ENCODE data around the gene RFX2. TPM values are rescaled to one million over a fixed set of nuclear protein-coding genes. Genes with fewer than 3 reads are reported as not detected.

Gene RFX2
- total and polyA plus RNA-seq, 10 of the 15 experiments (the other 5 are each of a cell fraction or from before 2014, with no cell fraction given), result 3.2 to 9.8 (median 4.7) TPM

GRCh38 chr19:6138511-6138910, 28.2 kb upstream of the RFX2 start (continued):
- no peak for TF ChIP-seq ZBTB40 (IDR thresholded peaks at IDR 0.05; ENCODE audit: borderline replicate concordance)

- 18% methylated on average over 7 of the region's 7 CpGs for WGBS (ENCODE audit: insufficient coverage, insufficient replicate concordance, low lambda C conversion rate, missing lambda C conversion rate)
- POLR2A ChIA-PET, result interaction anchor here (0.6 kb wide), 1 partner anchor 60 kb away, joined by 3 read pairs; no protein-coding TSS in a partner anchor
- H3K27me3 ChIP-seq (replicated peaks in 1 of 2; ENCODE audit: control insufficient read depth in 2 of 2, insufficient read depth in 2 of 2, low read length in 1 of 2), result no peaks in the 10 kb centered on the region
- TF ChIP-seq BHLHE40 (IDR thresholded peaks at IDR 0.05; ENCODE audit: borderline replicate concordance in 1 of 2, low read depth in 2 of 2, low read length in 1 of 2), result peak in 1 of 2 experiments; percentile 54; a peak in 2 of 4 replicates
- no peak for TF ChIP-seq E2F4 (IDR thresholded peaks at IDR 0.05; ENCODE audit: low read depth, low read length)
- no peak overlapping the region for H3K4me3 ChIP-seq
- H3K9me3 ChIP-seq (replicated peaks; ENCODE audit: control insufficient read depth, insufficient read depth, low read length), result no peaks in the 10 kb centered on the region; the same call in 2 of the 3 replicates
- H3K4me1 ChIP-seq (ENCODE audit: control insufficient read depth, insufficient read depth, low read length), result no peaks in the 10 kb centered on the region
- no peaks in the 10 kb centered on the region for H3K36me3 ChIP-seq (ENCODE audit: control insufficient read depth in 2 of 2, insufficient read depth in 2 of 2, low read length in 1 of 2)
- intact Hi-C loops (cut with micrococcal nuclease; ENCODE audit: unreplicated experiment), result no loop called here
- no peak for ATAC-seq
- no peaks in the 10 kb centered on the region for H3K79me2 ChIP-seq (ENCODE audit: control insufficient read depth, insufficient read depth, low read length)
- RAD21 ChIA-PET (ENCODE audit: unreplicated experiment), result no interaction called here
- no peak overlapping the region for H3K9ac ChIP-seq (ENCODE audit: control insufficient read depth, insufficient read depth, low read length)
- H3K4me2 ChIP-seq (ENCODE audit: control insufficient read depth, insufficient read depth), result no peak overlapping the region
- SMC1A ChIA-PET (ENCODE audit: uncharacterized antibody, unreplicated experiment), result no interaction called here
- H3K27ac ChIP-seq (ENCODE audit: control insufficient read depth, insufficient read depth), result no peak overlapping the region
- CTCF ChIA-PET, result interaction anchor here (1.2 to 1.9 kb wide), 3 partner anchors 10 to 30 kb away, joined by 3 to 5 read pairs (median 3); no protein-coding TSS in a partner anchor
- DNase-seq (ENCODE audit: low read depth, low spot score), result no peak
- in situ Hi-C loops (cut with MboI), result no loop called here
- BruUV-seq (replicated peaks), result no TSS peak
- no peaks in the 10 kb centered on the region for H4K20me1 ChIP-seq (ENCODE audit: control insufficient read depth, insufficient read depth)
- H2AFZ ChIP-seq (ENCODE audit: control insufficient read depth, low read depth, low read length), result no peak overlapping the region
- no peak for FAIRE-seq
These were observed 27.8 kb upstream of the RFX2 start for GRCh38 chr19:6138066-6138465.
